ENCODE results near the gene PRKCB.

GRCh38 chr16:24146518-24146917, 310.7 kb downstream of the PRKCB start:
- TF ChIP-seq CTCF (IDR thresholded peaks at IDR 0.05; ENCODE audit: low read depth, low read length, poor library complexity, severe bottlenecking): no peak
- no peak for TF ChIP-seq EZH2phosphoT487 (IDR thresholded peaks at IDR 0.05; ENCODE audit: borderline replicate concordance, low read length)
